Left colon (tissue), 2 donors: ENCODE measurements around the gene AMH. TPM values are rescaled to one million over a fixed set of nuclear protein-coding genes. Genes with fewer than 3 reads are reported as not detected.

ENCODE experiments used
- ATAC-seq: fragments of 200-7000 bp; cut with Tn5 transposase; one replicate; pipeline ENCODE4 v1.9.1; 2020; ENCODE audit warnings: mild to moderate bottlenecking, moderate library complexity
- DNase-seq, 2 donors: peaks; one replicate each; pipeline ENCODE4 v3.0.0-alpha.2; 2020
- intact Hi-C, 2 donors: fragments of 100-400 bp; cut with DNase I in 1 of 2; cut with micrococcal nuclease in 1 of 2; formaldehyde crosslinking; loops; one replicate each; pipeline versions ENCODE4 v1.11.2 to v1.14.0; 2022; cut with DNase I, micrococcal nuclease
- total RNA-seq, 2 donors: library from RNA; stranded (reverse); fragmentation: NEBNext Ultra II Directional; extraction: Animal tissue kit (Norgen Biotek cat#: 25700); gene quantifications; one replicate each; pipeline ENCODE4 v1.2.1, GENCODE V29; 2021
- donor health status: DM: no; HTN: no; CAD: no.
- donor health status: DM: yes; HTN: yes; CAD: no.

Gene AMH
- total RNA-seq, 2 donors from 2014 or later = 1.6 to 1.7 TPM

- intact Hi-C loops = loop anchor here in 1 of 2 donors (10.0 kb wide), 1 partner anchor 82 kb away; the partner anchor contains the start of genes LSM7 and SPPL2B
- DNase-seq (no peak), ATAC-seq (no peak)
Measured at GRCh38 chr19:2242816-2243215, 6.3 kb upstream of the AMH start.

- intact Hi-C loops = loop anchor here in 1 of 2 donors (10.0 kb wide), 1 partner anchor 81 kb away; the partner anchor contains the start of genes LSM7 and SPPL2B
- ATAC-seq (peak; percentile 70), DNase-seq (no peak)
Measured at GRCh38 chr19:2243274-2244124, 5.6 kb upstream of the AMH start.

GRCh38 chr19:2244125-2244411 lies 5.1 kb upstream of the AMH start:
- DNase-seq (no peak), ATAC-seq (no peak)
- intact Hi-C loops = loop anchor here in 1 of 2 donors (10.0 kb wide), 1 partner anchor 81 kb away; the partner anchor contains the start of genes LSM7 and SPPL2B

- intact Hi-C loops = loop anchor here in 1 of 2 donors (10.0 kb wide), 1 partner anchor 80 kb away; the partner anchor contains the start of genes LSM7 and SPPL2B
- ATAC-seq (no peak), DNase-seq (no peak)
Measured at GRCh38 chr19:2244486-2244885, 4.6 kb upstream of the AMH start.

- intact Hi-C loops = loop anchor here in 1 of 2 donors (10.0 kb wide), 1 partner anchor 80 kb away; the partner anchor contains the start of genes LSM7 and SPPL2B
- ATAC-seq (no peak), DNase-seq (no peak)
Measured at GRCh38 chr19:2245273-2245672, 3.9 kb upstream of the AMH start.

GRCh38 chr19:2246014-2246620 lies 3.0 kb upstream of the AMH start:
- intact Hi-C loops = loop anchor here in 1 of 2 donors (10.0 kb wide), 1 partner anchor 79 kb away; the partner anchor contains the start of genes LSM7 and SPPL2B
- no peak for ATAC-seq
- no peak for DNase-seq

GRCh38 chr19:2246801-2247361 lies 2.2 kb upstream of the AMH start:
- ATAC-seq (no peak), DNase-seq (no peak)
- intact Hi-C loops = loop anchor here in 1 of 2 donors (10.0 kb wide), 1 partner anchor 78 kb away; the partner anchor contains the start of genes LSM7 and SPPL2B

GRCh38 chr19:2247433-2248101 lies 1.6 kb upstream of the AMH start:
- intact Hi-C loops = loop anchor here in 1 of 2 donors (10.0 kb wide), 1 partner anchor 77 kb away; the partner anchor contains the start of genes LSM7 and SPPL2B
- DNase-seq (no peak), ATAC-seq (no peak)

- intact Hi-C loops = loop anchor here in 1 of 2 donors (10.0 kb wide), 1 partner anchor 76 kb away; the partner anchor contains the start of genes LSM7 and SPPL2B
- ATAC-seq (no peak), DNase-seq (no peak)
Measured at GRCh38 chr19:2248136-2249009, 750 bp upstream of the AMH start.

GRCh38 chr19:2249880-2250765 lies 1.0 kb downstream of the AMH start:
- no peak for DNase-seq
- ATAC-seq = peak; percentile 16
- intact Hi-C loops = loop anchor here in 1 of 2 donors (10.0 kb wide), 1 partner anchor 75 kb away; the partner anchor contains the start of genes LSM7 and SPPL2B

GRCh38 chr19:2250766-2251105 lies 1.6 kb downstream of the AMH start:
- no peak for DNase-seq
- intact Hi-C loops = no loop called here
- no peak for ATAC-seq

GRCh38 chr19:2251106-2252054 lies 2.3 kb downstream of the AMH start:
- no peak for ATAC-seq
- intact Hi-C loops = no loop called here
- DNase-seq = no peak

- no peak for DNase-seq
- intact Hi-C loops = no loop called here
- no peak for ATAC-seq
Measured at GRCh38 chr19:2252055-2252796, 3.1 kb downstream of the AMH start.

- no peak for ATAC-seq
- intact Hi-C loops = no loop called here
- DNase-seq = no peak
Measured at GRCh38 chr19:2252797-2253105, 3.6 kb downstream of the AMH start.
